ENCODE measurements around the gene ARHGAP32.
"Not testable (repeated sequence)": the region's sequence is repeated elsewhere in the genome, so short reads cannot be mapped to it uniquely, and the experiment has no call there.

Gene ARHGAP32

GRCh38 chr11:129021295-129021694 lies 170.8 kb downstream of the ARHGAP32 start:
- no peak for DNase-seq (ENCODE audit: low read depth)

- no peak for DNase-seq (ENCODE audit: low read depth)
Measured at GRCh38 chr11:129018991-129019390, 173.1 kb downstream of the ARHGAP32 start.

DNA sequence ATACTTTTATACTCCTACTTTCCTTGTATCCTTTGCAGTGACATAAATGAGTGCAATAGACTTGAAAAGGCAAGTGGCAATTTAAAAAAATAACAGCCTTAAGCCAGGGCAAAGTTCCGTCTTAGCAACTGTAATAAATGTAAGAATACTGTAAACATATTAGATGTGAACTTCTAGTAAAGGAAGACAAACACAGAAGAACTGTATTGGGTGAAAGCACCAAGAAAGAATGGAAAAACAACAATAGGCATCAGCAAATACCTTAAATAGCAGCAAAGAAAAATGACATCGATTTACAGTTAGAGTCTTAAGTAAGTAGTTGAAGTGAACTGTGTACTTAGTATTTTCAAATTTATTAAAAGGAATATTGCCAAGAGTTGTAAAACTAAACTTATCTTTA lies 174.0 kb downstream of the ARHGAP32 start:
- no peak for DNase-seq (ENCODE audit: low read depth)

DNA sequence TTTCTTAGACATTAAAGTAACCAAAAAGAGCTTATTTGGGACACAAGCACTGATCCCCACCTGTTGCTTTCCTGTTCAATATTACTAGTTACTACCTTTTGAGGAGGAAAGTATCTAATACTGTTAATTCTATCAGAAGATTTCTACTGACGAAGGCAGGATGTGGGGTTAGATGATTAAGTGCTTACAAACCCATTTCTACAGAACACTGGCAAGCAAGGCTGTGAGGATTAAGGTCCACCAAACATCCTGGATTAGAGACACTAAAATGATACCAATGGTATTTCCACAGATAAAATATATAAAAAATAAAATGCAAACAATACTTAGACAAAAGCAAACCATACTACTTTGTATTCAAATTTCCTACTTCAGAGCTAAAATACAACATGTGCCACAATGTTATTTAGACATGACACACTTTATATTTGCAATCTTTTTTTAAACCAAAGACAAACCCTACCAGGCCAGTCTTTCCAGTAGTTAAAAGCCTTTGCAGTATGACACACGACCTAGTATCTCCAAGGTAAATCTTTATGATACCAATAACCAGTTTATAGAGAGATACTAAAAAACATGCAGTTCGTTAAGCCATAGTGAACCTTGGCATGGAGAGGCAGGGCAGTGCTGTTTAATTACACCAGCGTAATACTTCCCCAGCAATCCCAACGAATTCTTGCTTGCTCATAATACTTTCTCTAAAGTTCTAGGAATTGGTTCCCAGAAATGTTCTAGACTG lies 178.2 kb downstream of the ARHGAP32 start:
- DNase-seq (ENCODE audit: low read depth) = no peak

- DNase-seq (ENCODE audit: low read depth) = no peak
Measured at GRCh38 chr11:129012880-129013279, 179.2 kb downstream of the ARHGAP32 start.

- DNase-seq (ENCODE audit: low read depth) = no peak
Measured at GRCh38 chr11:129006161-129006560, 186.0 kb downstream of the ARHGAP32 start.

DNA sequence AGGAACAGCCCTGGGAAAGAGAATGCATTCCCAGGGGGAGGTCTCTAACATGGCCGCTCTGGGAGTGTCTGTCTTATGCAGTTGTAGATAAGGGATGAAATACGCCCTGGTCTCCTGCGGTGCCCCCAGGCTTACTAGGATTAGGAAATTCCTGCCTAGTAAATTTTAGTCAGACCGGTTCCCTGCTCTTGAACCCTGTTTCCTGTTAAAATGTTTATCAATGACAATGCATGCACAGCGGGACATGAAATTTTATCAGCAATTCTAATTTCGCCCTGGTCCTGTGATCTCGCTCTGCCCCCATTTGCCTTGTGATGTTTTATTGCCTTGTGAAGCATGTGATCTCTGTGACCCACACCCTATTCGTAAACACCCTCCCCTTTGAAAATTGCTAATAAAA lies 193.0 kb downstream of the ARHGAP32 start:
- DNase-seq (ENCODE audit: low read depth) = not testable (repeated sequence)

DNA sequence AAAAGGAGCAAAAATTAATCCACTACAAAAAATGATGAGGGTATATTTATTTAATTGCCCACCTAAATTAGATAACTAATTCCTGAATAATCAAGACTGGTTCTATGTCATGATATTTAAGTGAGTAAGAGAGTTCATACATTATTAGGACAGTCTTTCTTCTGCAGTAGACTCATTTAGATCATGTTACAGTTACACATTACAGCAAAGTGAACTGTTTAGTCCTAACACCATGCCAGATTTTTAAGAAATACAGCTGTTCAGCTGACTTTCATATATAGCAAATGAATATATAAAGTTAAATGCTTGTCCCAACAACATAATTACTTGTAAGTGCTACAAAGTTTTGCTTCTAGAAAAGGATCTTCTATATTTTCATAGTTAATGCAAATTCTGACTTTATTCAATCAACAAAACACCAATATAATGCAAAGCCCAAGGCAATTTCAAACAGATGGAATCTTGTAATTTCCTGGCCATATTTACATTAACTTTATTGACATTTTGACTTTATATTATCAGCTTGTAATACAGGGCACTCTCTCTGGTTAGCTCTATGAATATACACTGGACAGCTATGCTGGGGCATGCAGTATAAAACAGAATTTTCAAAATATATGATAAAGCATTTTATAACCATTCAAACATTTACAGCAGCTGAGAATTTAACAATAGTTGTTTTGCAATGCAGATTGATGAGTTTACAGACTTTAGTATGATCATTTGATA lies 203.7 kb downstream of the ARHGAP32 start:
- DNase-seq (ENCODE audit: low read depth) = no peak

- DNase-seq (ENCODE audit: low read depth) = no peak
Measured at GRCh38 chr11:128985880-128986279, 206.2 kb downstream of the ARHGAP32 start.

- no peak for DNase-seq (ENCODE audit: low read depth)
Measured at GRCh38 chr11:128983023-128983422, 209.1 kb downstream of the ARHGAP32 start.

- no peak for DNase-seq (ENCODE audit: low read depth)
Measured at GRCh38 chr11:128981254-128981653, 210.9 kb downstream of the ARHGAP32 start.

DNA sequence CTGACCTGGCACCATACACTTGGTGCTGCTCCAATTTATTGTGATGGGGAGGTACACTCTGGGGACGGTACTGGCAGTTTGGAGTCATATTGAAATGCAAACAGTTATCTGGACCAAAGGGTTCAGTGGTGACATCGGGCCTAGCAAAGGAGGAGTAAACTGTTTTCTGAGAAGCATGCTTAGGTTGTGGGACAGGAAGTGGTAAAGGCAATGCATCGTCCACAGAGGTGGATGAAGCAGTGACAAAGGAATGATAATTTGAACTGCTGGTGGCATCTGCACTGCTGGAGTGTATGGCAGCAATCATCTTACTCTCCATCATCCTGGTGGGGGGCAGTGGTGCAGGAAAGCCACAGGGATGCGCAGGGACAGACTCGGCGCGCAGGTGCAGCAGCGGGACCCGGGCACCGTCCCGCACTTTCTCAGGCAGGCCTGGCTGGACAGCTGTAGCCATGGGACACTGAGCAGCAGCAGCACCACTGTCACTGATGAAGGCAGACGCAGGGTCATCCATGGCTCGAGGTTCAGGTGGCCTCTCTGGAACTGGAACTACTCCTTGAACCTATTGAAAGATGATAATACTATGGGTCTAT lies 221.4 kb downstream of the ARHGAP32 start:
- no peak for DNase-seq (ENCODE audit: low read depth)

GRCh38 chr11:128968916-128969315 lies 223.2 kb downstream of the ARHGAP32 start:
- DNase-seq (ENCODE audit: low read depth) = no peak

DNA sequence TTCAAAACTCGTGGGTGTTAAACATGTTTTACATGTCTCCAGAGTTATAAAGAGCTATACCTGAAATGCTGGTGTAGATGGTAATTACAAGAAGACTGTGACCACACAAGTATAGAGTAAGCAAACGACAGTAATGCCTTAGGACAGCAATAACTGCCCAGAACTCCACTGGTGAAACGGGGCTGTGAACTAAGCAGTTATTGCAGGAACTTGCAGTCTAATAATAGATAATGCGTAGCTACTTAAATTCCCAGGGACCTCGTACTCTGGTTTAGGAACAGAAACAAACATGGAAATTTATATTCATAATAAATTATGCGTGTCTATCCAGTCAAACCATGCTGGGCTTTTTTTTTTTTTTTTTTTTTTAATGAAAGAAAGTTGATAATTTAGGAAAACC lies 224.5 kb downstream of the ARHGAP32 start:
- DNase-seq (ENCODE audit: low read depth) = no peak

- DNase-seq (ENCODE audit: low read depth) = no peak
Measured at GRCh38 chr11:128965485-128965884, 226.6 kb downstream of the ARHGAP32 start.

DNA sequence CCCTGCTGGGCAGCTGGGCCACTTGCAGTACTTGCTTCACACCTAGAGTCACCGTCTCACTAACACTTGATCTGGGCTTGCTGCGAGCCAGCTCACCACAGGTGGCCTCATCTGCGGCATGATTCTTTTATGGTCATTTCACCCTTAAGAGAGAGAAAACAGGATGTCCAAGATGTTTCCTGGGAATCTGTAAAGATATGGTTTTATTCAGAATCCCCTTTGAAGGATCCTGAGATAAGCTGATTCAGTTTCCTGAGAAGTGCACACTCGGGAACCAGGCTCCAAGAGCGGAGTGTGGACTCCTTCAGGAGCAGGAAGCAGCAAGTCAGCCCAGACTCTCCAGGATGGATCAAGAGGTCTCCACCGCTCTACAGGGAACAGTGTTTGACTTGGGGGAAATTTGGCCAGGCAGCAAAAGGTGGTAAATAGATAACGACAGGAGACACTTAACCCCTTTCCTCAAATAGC lies 227.6 kb downstream of the ARHGAP32 start:
- no peak for DNase-seq (ENCODE audit: low read depth)

GRCh38 chr11:128963744-128964325 lies 228.3 kb downstream of the ARHGAP32 start:
- no peak for DNase-seq (ENCODE audit: low read depth)

DNA sequence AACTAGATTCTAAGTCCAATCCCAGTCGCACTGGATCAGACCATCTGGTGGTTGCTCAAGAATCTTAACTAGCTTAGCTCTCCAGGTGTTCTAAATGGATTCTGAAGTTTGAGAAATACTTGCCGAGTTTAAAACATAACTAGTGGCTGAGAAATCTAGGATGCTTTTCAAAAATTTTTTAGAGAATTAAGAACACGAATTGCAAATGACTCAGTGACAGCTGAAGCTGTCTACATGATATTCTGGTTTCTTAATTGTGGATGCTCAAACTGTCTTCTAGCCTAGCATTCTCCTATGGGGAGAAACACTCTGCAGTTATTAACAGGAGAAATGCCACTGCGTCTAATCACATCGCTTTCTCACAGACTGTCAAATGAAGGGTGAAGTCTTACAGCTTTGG lies 229.2 kb downstream of the ARHGAP32 start:
- no peak for DNase-seq (ENCODE audit: low read depth)

DNA sequence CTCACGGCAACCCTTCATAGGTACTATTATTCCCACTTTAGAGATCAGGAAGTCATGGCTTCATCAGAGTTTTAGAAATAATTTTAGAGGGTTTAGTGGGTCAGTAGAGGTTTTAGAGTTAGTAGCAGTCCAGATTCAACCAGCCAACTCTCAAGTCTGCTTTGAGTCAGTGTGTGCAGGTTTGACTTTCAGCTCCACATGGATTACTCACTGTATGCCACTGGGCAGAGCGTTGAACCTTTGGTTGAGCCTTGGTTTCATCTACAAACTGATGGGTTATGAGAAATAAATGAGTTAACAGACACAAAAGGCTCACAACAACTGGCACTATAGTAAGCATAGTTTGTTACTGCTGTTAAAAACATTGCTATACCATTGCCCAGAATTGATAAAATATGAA lies 230.5 kb downstream of the ARHGAP32 start:
- no peak for DNase-seq (ENCODE audit: low read depth)

GRCh38 chr11:128957202-128957482 lies 235.0 kb downstream of the ARHGAP32 start:
- no peak for DNase-seq (ENCODE audit: low read depth)

DNA sequence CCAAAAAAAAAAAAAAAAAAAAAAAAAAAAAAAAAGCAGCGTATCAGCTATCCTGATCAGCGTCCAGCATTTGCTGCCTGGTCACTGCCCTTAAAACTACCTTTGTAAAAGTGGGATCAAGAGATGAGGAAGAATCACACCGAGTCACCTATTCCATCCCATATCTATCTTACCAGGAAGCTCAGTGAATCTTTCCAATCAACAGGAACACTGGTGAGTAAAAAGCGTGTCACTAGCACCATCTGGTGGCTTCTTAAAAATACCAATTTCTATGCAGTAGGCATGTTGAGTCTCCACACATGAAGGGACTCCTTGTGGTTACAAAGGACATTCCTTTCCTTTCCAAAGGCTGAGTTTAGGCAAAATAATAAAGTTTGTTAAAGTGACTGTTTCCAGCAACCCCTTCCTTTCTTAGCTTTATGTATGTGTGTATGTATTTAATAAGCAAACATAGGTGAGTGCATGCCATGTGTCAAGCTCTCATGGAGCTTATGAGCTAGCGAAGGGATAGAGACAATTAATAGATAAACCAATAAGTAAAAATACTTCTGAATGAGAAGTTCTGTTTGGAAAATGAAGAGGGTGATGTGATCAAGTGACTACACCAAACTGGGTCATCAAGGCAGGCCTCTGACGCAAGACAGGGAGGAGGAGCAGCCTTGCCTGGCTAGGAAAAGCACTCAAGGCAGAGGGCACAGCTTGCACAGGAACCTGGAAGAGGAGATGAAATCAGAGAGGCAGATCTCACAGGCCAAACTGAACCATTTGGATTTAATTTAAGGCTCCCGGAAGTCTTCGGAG lies 235.5 kb downstream of the ARHGAP32 start:
- DNase-seq (ENCODE audit: low read depth) = no peak

DNA sequence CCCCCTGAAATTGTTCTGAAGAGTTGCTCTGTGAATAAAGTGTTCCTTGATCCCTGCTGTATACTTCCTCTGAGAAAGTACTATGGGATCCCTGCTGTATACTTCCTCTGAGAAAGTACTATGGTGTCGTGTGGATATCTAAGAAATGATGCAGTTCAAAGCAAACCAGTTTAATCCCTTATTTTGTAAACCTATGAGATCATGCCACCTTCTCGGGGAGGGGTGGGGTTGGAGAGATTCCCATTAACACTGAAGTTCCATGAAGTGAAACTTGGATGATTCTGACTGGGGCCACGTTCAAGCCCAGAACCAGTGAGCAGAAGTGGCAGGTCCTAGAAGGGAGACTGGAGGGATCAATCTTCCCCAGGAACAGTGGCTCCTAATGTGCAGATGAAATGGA lies 236.5 kb downstream of the ARHGAP32 start:
- no peak for DNase-seq (ENCODE audit: low read depth)
